HTERT RPE-1 (cell line): ENCODE data around the gene KRT9.
"Not testable (repeated sequence)": the region's sequence is repeated elsewhere in the genome, so short reads cannot be mapped to it uniquely, and the experiment has no call there.

Source experiments
- in situ Hi-C: fragments of 300-500 bp; cut with MboI; formaldehyde crosslinking; loops from 4 replicates; pipeline ENCODE4 v1.14.3; 2020; ENCODE audit warnings: low sequenced_read_pairs

The KRT9 gene

DNA sequence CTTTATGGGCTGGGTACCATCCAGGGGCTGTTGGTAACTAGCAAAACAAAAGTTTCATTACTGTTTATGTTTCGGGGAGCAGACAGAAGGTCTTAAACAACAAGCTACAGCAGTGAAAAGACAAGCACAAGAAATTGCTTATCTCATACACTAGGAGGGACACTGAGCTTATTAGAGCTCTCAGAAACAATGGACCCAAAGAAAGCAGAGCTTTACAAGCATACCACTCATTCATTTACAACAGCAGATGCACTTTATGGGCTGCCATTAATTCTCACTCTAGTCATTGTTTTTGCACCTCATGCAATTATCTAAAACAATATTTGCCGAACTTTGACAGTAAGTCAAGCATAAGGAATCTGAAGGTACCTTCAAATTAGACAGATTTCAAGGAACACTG lies 30.7 kb upstream of the KRT9 start:
- in situ Hi-C loops = no loop called here

DNA sequence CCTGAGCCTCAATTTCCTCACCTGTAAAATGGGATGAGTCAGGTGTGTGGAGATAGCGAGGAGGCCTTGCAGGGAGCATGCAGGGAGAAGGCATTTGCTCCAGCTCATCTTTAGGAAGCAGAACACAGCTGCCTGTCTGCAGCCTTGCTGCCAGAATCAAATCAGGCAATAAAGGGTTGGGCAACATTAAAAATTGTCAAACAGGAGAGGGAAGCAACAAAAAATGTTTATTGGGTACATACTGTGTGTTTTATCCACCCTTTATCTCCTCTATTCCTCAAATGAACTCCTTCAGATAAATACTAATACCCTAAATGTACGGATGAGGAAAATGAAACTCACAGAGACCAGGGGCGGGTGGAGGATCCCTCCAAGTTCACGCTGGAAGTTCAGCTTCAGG lies 28.5 kb upstream of the KRT9 start:
- in situ Hi-C loops = no loop called here

DNA sequence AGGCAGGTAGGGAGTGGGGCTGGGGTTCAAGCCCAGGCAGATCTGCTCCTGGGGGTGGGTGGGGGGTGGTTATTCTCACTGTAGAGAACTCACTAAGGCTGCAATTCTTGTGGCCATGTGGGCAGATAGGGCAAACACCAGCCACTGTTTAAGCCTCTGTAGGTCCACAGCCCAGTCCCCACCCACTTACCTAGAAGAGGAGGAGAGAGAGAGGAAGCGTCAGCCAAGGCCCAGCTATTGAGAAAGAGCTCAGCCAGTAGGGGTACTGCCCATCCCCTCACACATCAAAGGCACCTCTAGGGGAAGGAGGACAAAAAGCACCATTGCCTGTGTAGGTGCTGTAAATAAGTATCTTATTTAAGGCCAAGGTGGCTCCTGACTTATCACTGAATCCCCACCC lies 27.8 kb upstream of the KRT9 start:
- in situ Hi-C loops = no loop called here

DNA sequence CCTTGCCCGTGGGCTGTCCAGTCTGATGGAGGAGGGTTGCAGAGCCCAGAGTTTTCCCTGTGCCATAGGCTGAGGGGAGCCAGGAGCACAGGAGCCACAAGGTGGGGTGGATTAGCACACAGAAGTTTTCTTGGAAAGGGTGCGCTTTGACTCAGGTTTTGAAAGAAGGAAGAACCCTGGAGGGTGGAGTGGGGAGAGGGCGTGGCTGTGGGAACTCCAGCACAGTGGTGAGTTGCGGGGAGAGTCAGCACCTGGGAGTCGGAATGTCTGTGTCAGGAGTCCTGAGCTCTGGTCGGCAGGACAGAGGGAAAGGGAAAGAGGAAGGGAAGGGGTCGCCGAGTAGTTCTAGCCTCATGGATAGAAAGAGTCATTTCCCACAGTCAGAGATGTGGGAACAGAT lies 23.7 kb upstream of the KRT9 start:
- in situ Hi-C loops = no loop called here

DNA sequence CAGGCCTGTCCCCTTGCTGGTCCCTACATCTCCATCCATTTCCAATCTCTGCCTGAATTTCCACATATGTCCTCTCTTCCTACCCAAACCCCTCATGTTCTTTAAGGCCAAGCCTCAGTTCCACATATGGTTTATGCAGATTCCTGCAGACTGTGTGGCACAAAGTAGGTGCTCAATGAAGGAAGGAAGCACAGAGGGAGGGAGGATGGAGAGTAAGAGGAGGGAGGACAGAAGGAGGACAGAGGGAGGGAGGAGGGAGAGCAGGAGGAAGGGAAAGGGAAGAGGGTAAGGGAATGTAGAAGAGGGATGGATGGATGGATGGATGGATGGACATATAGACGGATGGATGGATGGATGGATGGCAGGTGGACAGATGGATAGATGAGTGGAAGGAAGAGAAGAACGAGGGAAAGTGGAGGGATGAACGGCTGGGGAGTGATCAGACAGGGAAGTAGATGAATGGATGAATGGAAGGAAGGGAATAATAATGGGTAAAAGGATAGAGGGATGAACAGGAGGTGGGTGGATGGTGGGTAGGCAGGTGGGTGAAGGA lies 22.6 kb upstream of the KRT9 start:
- in situ Hi-C loops = no loop called here

DNA sequence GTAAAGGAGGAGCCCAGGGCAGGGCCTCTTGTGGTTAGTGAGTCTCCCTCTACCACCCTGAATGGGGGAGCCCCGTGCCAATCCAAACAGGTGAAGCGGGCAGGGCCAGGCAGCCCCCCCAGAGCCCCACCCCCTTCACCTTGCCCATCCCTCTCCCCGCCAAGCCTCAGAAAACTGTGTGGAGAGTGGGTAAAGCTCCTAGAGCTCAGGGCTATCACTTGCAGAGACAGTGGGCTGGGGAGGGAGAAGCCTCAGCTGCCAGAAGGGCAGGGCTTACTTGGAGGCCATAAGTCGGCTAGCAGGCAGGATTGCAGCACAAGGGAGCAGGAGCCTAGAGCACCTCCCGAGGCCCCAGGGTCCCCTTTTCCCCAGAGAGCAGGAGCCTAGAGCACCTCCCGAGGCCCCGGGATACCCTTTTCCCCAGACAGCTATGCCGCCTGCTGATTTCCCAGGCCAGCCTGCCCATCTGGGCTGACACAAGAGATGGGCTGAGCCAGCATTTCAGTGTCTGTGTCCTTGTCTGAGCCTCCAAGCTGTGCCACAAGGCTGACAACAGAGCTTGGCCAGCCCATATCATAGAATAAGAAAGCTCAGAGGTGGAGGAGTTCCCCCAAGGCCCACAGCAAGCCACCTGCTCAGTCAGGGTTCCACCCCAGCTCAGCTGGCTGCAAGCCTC lies 21.6 kb upstream of the KRT9 start:
- in situ Hi-C loops = no loop called here

DNA sequence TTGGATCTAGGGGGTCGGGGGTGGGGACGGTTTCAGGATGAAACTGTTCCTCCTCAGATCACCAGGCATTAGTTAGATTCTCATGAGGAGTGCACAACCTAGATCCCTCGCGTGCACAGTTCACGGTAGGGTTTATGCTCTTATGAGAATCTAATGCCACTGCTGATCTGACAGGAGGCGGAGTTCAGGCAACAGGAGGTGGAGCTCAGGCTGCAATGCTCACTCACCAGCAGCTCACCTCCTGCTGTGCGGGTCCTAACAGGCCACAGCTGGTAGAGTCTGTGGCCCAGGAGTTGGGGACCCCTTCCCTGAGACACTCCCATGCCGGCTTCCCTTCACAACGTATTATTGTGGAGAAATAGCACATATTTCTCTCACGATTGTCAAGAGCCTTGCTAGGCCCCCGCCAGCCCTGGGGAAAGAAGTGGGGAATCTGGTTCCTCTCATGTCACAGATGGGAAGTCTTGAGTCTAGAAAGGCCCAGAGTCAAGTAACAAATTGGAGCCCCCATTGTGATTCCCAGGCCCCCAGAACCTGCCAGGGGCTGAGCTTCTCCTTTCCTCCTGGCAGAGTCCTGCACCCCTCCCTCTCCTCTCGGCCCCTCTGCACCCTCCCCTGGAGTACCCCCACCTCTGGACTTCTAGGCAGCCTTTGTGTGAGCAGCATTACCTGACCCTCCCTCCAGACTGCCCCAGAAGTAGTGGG lies 20.9 kb upstream of the KRT9 start:
- in situ Hi-C loops = no loop called here

DNA sequence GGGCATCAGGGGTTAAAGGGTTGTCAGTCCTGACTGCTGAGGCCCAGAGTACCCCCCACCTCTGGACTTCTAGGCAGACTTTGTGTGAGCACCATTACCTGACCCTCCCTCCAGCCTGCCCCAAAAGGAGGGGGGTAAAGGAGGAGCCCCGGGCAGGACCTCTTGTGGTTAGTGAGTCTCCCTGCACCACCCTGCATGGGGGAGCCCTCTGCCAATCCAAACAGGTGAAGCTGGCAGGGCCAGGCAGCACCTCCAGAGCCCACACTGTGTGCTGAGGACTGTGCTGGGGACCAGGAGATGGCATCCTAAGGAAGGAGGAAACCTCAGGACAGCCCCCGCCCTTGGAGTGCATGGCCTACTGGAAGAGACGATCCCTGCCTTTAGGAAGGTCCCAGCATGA lies 17.4 kb upstream of the KRT9 start:
- in situ Hi-C loops = no loop called here

DNA sequence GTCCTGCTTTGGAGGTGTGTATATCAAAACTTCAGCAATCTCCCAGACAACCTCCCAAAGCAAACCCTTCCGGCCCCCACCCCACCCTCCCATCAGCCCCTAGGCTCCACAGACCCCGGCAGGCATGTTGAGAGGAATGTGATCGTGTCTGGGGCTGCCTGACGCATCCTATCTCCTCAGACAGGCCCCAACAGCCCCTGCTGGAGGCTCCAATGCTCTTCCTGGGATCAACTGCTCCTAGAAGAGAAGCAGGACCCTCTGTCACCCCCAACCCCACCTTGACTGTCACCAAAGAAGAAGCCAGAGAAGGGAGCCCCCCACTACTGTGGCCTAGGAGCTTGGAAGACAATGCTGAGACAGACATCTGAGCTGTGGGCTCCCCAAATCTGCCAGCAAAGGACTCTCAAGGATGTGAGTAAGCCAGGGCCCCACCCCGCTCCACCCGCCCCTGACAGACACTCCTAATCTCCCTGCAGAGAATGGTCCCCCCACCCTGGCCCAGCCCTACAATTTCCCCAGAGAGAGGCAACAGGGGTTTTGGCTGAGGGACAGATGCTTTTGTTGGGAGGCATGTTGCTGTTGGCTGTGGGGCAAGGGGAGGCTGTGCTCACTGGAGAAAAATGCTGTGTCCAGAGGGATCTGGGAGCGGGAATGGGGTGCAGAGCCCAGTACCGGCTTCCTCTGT lies 16.4 kb upstream of the KRT9 start:
- in situ Hi-C loops = no loop called here

DNA sequence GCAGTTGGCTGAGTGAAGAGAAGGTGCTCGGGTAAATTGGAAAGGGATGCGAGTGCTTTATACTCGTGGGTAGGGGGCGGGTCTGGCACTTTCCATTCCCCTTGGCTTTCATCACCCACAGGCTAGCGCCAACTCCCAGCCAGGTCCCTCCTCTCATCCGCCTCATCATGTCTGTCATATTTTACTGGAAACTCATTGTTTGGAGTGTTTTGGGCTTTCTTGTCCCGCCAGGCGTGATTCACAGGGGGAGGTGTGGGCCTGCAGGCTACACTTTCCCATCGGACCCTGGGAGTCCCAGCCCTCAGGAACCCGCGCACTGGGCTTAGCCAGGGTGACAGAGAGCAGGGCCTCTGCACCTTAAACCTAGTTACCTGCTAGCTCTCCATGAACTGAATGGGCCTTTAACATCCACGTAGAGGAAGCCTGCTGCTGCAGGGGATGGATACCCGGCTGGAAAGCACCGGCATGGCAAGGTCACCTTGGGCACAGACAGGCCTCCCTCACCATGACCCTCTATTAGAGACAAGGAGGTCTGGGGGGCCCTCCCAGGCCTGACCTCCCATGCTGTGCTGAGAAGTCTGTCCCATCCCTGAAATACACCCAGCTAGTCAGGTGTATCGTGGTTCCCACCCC lies 15.1 kb upstream of the KRT9 start, which contains the start of gene KRT14:
KRT14 (minus strand) TSS at position 33 of the 633 bp plus-strand sequence. CDS start 61 bp downstream, outside the sequence.
- in situ Hi-C loops = no loop called here

DNA sequence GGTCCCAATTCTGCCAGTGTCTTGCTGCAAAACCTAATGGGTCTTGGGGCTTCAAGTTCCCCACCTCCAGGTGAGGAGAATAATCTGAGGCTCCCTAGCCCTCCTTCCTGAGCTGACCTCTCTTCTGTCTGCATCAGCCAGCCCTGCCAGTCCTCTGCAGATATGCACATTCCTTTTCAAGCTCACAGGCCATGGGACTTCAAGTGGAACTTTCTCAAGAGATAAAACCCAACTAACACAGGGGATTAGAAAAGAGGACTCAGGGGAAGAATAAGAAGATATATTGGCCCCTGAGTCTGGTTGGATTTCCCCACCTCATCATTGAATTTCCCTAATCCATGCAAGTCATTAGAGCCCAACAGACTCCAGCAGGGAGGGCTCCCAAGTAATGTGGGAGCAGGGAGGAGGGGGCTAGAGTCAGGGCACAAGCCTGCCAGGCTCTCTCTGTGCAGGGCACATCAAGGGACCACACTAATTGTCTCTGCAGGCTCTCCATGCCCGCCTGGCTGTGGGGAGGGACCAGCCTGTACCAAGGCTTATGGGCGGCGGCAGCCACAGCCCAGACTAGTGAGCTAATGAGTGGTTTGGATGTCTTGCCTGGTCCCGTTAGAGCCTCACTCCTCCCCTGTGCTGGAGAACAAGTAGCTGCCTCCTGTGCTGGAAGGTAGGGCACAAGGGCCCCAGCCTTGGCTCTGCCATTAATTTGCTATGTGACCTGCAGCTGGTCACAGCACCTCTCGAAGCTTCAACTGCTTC lies 13.6 kb upstream of the KRT9 start:
- in situ Hi-C loops = no loop called here

DNA sequence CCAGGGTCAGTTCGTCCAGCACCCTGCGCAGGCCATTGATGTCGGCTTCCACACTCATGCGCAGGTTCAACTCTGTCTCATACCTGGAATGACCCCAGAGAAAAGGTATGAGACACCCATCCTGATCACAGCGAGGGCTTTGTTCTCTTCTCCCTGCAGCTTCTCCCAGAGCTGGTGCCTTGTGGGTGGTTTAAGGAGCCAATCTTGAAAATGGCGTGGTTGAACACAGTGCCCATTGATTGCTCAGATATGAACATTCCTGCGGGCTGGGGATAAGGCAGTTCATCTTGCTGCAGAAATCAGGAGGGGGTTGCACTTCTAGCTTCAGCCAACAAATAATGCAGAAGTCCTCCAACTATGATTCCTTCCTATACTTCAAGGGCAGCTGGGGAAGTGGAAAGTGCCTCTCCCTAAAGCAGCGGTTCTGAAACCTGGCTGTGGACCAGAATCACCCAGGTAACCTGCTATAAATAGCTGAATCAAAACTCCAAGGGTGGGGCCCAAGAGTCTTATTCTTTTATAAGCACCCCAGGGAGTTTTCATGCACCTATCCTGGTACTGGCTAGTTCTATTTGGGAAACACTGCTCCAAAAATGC lies 12.6 kb upstream of the KRT9 start:
- in situ Hi-C loops = not testable (repeated sequence)

DNA sequence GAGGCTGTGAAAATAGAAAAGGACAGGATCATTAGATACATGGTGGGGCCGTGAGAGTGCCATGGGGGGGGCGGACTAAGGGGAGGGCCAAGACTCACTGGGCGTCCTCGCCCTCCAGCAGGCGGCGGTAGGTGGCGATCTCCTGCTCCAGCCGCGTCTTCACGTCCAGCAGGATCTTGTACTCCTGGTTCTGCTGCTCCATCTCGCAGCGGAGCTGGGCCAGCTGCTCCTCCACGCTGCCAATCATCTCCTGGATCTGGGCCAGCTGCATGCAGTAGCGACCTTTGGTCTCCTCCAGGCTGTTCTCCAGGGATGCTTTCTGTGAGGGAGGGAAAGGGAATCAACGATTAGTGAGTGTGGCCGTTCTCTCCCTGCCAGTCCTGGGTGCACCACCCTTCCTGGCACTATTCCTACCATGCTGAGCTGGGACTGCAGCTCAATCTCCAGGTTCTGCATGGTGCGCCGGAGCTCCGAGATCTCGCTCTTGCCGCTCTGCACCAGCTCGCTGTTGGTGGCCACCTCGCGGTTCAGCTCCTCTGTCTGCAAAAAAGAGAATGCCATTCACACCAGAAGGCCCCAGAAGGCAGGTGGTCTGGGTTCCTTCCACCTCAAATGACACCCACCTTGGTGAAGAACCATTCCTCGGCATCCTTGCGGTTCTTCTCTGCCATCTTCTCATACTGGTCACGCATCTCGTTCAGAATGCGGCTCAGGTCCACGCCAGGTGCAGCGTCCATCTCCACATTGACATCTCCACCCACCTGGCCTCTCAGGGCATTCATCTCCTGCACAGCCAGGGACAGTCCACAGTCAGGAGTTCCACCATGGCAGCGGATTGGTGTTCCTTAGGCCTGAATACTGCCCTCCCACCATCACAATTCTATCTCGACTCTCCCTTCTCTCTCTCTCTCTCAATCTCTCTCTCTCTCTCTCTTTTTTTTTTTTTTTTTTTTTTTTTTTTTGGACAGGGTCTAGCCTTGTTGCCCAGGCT lies 11.6 kb upstream of the KRT9 start:
- in situ Hi-C loops = no loop called here

DNA sequence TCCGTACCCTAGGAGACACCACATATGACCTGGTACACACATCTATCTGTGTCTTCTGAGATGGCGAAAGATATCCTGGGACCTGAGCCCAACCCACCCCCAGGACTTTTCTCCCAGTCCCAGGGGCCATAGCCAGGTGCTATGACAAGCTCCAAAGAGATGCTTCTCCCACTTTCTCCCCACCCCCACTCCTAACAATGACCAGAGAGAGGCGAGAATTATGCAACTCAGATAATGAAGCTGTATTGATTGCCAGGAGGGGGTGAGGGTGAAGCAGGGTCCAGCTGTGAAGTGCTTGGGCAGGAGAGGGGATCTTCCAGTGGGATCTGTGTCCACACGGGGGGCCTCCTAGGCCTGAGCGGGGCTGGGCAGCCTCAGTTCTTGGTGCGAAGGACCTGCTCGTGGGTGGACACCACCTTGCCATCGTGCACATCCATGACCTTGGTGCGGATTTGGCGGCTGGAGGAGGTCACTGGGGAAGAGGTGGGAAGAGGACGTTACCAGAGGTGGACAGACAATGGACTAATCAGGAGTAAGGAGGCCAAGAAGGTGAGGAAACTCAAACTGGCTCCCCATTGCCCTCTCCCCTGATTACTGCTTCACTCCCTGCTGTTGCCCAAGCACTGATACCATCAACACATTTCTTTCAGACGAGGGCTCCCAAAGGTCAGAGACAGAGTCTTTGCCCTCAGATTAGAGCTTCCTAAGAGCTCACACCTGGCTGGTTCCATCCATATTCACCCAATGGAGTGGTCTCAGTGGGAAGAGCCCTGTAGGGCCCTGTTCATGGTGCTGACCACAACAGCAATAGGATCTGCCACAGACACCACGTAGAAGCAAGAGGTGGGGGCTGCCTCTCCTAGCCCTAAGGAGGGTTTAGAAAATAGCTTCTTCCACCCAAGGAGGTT lies 10.5 kb upstream of the KRT9 start:
- in situ Hi-C loops = not testable (repeated sequence)

DNA sequence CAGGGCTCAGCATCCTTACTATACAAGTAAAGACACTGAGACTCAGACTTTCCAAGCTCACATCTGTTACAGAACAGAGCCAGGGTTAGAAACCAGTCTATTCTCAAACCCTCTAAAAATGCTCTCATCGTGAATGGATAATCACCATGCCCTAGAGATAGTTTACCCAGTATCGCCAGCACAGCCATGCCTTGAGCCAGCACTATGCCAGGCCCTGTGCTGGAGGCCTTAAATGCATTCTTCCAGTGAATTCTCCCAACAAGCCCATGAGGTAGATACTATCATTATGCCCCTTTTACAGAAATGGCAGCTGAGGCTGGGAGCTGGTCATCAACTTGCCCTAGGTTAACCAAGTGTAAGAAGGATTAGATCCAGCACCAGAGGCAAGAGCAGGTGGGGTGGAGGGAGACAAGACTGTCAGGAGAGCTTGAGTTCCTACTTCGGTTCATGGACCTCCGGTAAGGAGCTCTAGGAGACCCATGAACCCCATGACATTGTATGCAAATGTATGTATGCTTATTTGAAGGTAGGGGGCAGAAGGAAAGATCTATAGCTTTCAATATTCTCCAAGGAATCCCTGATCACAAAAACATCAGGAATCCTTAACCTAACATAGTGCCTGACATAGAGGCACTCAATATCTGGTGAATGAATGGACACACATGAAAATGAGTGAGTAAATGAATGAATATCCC lies 9.7 kb upstream of the KRT9 start:
- in situ Hi-C loops = no loop called here

DNA sequence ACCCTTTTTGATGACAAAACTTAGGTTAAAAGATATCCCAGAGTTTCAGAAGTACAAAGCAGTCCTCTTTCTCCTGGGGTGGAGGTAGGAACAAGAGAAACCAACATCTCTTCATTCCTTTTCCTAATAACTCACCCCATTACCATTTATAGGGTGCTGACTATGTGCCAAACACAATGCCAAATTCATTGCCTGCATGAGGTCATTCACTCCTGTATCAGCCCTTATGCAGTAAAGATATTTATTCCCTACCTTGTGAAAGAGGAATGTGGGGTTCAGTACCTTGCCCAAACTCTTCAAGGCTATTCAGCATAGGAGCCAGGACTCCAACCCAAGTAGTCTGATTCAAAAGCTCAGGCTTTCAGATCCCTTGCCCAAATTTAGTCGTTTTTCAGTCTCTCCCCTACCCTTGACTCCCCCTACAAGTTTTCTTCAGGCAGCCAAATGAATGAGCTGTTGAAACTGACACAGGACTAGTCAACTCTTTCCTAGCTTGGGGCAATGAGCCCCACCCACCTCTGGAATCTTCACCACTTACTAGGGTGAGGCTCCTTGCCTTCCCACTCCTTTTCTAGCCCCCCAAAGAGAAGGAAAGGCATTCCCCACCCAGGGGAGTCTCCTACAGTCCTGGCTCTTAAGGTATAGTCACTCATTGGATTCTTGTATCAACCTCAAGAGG lies 9.0 kb upstream of the KRT9 start:
- in situ Hi-C loops = no loop called here

DNA sequence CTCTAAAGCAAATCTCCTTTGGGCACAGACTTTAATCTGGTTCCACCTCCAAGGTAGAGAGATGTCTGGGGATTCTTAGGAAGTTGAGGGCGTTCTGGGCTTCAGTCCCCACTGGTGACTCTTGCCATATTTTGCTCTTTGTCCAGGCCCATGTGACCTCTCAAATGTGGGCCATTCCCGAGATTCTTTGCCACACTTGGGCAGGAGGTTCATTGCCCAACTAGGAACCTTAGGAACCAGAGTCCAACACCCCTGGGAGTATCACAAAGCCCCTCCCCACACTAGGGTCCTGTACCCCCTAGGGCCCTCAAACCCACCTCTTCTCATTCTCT lies 8.4 kb upstream of the KRT9 start:
- in situ Hi-C loops = no loop called here
